HCT116 (cell line): ENCODE measurements around the gene HDHD2. TPM values are rescaled to one million over a fixed set of nuclear protein-coding genes. Genes with fewer than 3 reads are reported as not detected.

Experiments used
- ATAC-seq: fragments of 200-7000 bp; cut with Tn5 transposase; 2 replicates; pipeline ENCODE4 v1.9.1; 2020; ENCODE audit warnings: mild to moderate bottlenecking, moderate library complexity
- BruUV-seq: library from RNA; stranded (reverse); fragments of 400-500 nt; replicated peaks from 2 replicates; lab custom pipeline; 2021; lab: Mats Ljungman, UMichigan
- CTCF ChIA-PET: fragments of 300-600 bp; sonication (Branson Sonifier 250); formaldehyde crosslinking; loops from one replicate; lab custom pipeline; 2021; ENCODE audit warnings: antibody characterized with exemption; lab: Charles Lee
- POLR2A ChIA-PET: fragments of 300-600, 350-600 bp; sonication (Branson Sonifier 250); formaldehyde crosslinking; loops from one replicate; lab custom pipeline; 2021; ENCODE audit warnings: antibody characterized with exemption; lab: Charles Lee
- RAD21 ChIA-PET, 2 experiments: fragments of 300-600 bp; sonication (Branson Sonifier 250); formaldehyde crosslinking; loops; one replicate each; lab custom pipeline; 2023; ENCODE audit warnings: low total read pairs in 2 of 2; ENCODE audit not compliant: uncharacterized antibody in 2 of 2, unreplicated experiment in 2 of 2, low non-redundant PET in 1 of 2; lab: Charles Lee
- DNase-seq: peaks from one replicate; pipeline ENCODE4 v3.0.0-alpha.2; 2010; ENCODE audit warnings: low read depth, low spot score
- H2AFZ ChIP-seq: fragments of 200-600 bp; shearing (Covaris generic), sonication (generic); 2 replicates; pipeline ENCODE4 v1.6.1; 2017; ENCODE audit warnings: low read depth, mixed run types, mixed read lengths, antibody characterized with exemption, low read length; ENCODE audit not compliant: poor library complexity, severe bottlenecking
- H3K27ac ChIP-seq: 2 replicates; pipeline ENCODE4 v1.5.1; 2012; ENCODE audit warnings: low read depth, low read length
- H3K27me3 ChIP-seq: fragments of 200-600 bp; sonication (generic); 2 replicates; pipeline ENCODE4 v1.6.1; 2016; ENCODE audit warnings: mixed run types, low read length, mixed read lengths; ENCODE audit not compliant: insufficient read depth
- H3K36me3 ChIP-seq, 2 experiments: fragments of 200-500 bp in 1 of 2; fragments of 200-600 bp in 1 of 2; sonication (Bioruptor generic) in 1 of 2; sonication (generic) in 1 of 2; 2 replicates each; pipeline versions ENCODE4 v1.5.1 to v1.6.1; 2014 to 2016; ENCODE audit warnings: low read length in 2 of 2, inconsistent platforms in 1 of 2, mixed read lengths in 1 of 2, mixed run types in 1 of 2; ENCODE audit not compliant: insufficient read depth in 2 of 2, control insufficient read depth in 1 of 2
- H3K4me1 ChIP-seq, 2 experiments: fragments of 200-600 bp in 1 of 2; sonication (generic) in 1 of 2; 2 replicates each; pipeline versions ENCODE4 v1.5.1 to v1.6.1; 2012 to 2017; ENCODE audit warnings: low read length in 2 of 2, inconsistent platforms in 1 of 2, mild to moderate bottlenecking in 1 of 2, mixed read lengths in 1 of 2, mixed run types in 1 of 2, moderate library complexity in 1 of 2; ENCODE audit not compliant: insufficient read depth in 2 of 2, control insufficient read depth in 1 of 2
- H3K4me2 ChIP-seq: fragments of 200-600 bp; sonication (generic); 2 replicates; pipeline ENCODE4 v1.6.1; 2017; ENCODE audit warnings: mixed run types, low read length, mixed read lengths
- H3K4me3 ChIP-seq, 2 experiments: fragments of 200-600 bp in 1 of 2; sonication (generic) in 1 of 2; replicated peaks in 1 of 2; 2 replicates each; pipeline ENCODE4 v1.5.1; 2011 to 2016; ENCODE audit warnings: low read length in 2 of 2, control low read depth in 1 of 2, low read depth in 1 of 2, mild to moderate bottlenecking in 1 of 2, mixed read lengths in 1 of 2, mixed run types in 1 of 2
- H3K79me2 ChIP-seq: fragments of 200-600 bp; sonication (generic); 2 replicates; pipeline ENCODE4 v1.6.1; 2017; ENCODE audit warnings: mild to moderate bottlenecking, mixed run types, low read length, moderate library complexity, mixed read lengths; ENCODE audit not compliant: insufficient read depth
- H3K9ac ChIP-seq: fragments of 200-600 bp; sonication (generic); 2 replicates; pipeline ENCODE4 v1.6.1; 2016; ENCODE audit warnings: low read length, mixed read lengths
- H3K9me2 ChIP-seq: fragments of 200-600 bp; sonication (generic), shearing (Covaris generic); 2 replicates; pipeline ENCODE4 v1.6.1; 2017; ENCODE audit warnings: mixed run types, mild to moderate bottlenecking, moderate library complexity; ENCODE audit not compliant: insufficient read depth
- H3K9me3 ChIP-seq, 2 experiments: fragments of 200-500 bp in 1 of 2; fragments of 200-600 bp in 1 of 2; sonication (Bioruptor generic) in 1 of 2; sonication (generic) in 1 of 2; 2 replicates each; pipeline ENCODE4 v1.6.1; 2014 to 2017; ENCODE audit warnings: low read length in 2 of 2, mixed read lengths in 2 of 2, inconsistent platforms in 1 of 2, low read depth in 1 of 2, mild to moderate bottlenecking in 1 of 2, mixed run types in 1 of 2, moderate library complexity in 1 of 2; ENCODE audit not compliant: control insufficient read depth in 1 of 2, insufficient read depth in 1 of 2
- H4K20me1 ChIP-seq: fragments of 200-600 bp; sonication (generic), shearing (Covaris generic); 2 replicates; pipeline ENCODE4 v1.6.1; 2017; ENCODE audit warnings: mixed run types, mild to moderate bottlenecking, moderate library complexity; ENCODE audit not compliant: insufficient read depth
- CEBPB ChIP-seq: IDR thresholded peaks from 2 replicates; pipeline ENCODE4 v1.6.1; 2012; ENCODE audit warnings: low read depth
- EGR1 ChIP-seq: IDR thresholded peaks from 2 replicates; pipeline ENCODE4 v1.6.1; 2012; ENCODE audit warnings: low read depth
- ELF1 ChIP-seq: IDR thresholded peaks from 2 replicates; pipeline ENCODE4 v1.6.1; 2012; ENCODE audit warnings: low read depth, borderline replicate concordance
- MAX ChIP-seq: IDR thresholded peaks from 2 replicates; pipeline ENCODE4 v1.6.1; 2012
- SP1 ChIP-seq: IDR thresholded peaks from 2 replicates; pipeline ENCODE4 v1.6.1; 2012; ENCODE audit warnings: low read depth
- TCF7L2 ChIP-seq: IDR thresholded peaks from 2 replicates; pipeline ENCODE4 v1.7.0; 2011; ENCODE audit warnings: borderline replicate concordance, inconsistent platforms; ENCODE audit not compliant: insufficient read depth, insufficient read length; ENCODE audit errors: extremely low read depth
- intact Hi-C: fragments of 100-400 bp; cut with micrococcal nuclease; formaldehyde crosslinking; loops from 2 replicates; pipeline ENCODE4 v1.10.0; 2022
- total RNA-seq: library from RNA; stranded (reverse); gene quantifications from one replicate; pipeline ENCODE4 v1.2.1, GENCODE V29; 2021; ENCODE audit not compliant: unreplicated experiment
- TF ChIP-seq, protein P1 (sequence below): IDR thresholded peaks from 2 replicates; pipeline ENCODE4 v1.6.1; 2011; ENCODE audit warnings: mild to moderate bottlenecking, low read length, moderate library complexity; ENCODE audit not compliant: insufficient replicate concordance; ENCODE audit errors: extremely low read depth

The HDHD2 gene
- total RNA-seq, 1 experiment from 2014 or later: 29.1 TPM

- no peaks in the 10 kb centered on the region for H3K79me2 ChIP-seq
- H2AFZ ChIP-seq: no peak overlapping the region
- POLR2A ChIA-PET: no interaction called here
- H4K20me1 ChIP-seq: no peaks in the 10 kb centered on the region
- no peak overlapping the region for H3K9ac ChIP-seq
- H3K36me3 ChIP-seq: no peaks in the 10 kb centered on the region
- H3K9me3 ChIP-seq: no peaks in the 10 kb centered on the region
- H3K9me2 ChIP-seq: no peaks in the 10 kb centered on the region
- H3K4me2 ChIP-seq: no peak overlapping the region
- H3K27ac ChIP-seq: no peak overlapping the region
- no TSS peak for BruUV-seq
- RAD21 ChIA-PET: no interaction called here
- DNase-seq: no peak
- intact Hi-C loops: no loop called here
- no peak for ATAC-seq
- TF ChIP-seq TCF7L2 (no peak), EGR1 (no peak), ELF1 (no peak), MAX (no peak), SP1 (no peak), CEBPB (no peak)
- TF ChIP-seq, protein P1, sequence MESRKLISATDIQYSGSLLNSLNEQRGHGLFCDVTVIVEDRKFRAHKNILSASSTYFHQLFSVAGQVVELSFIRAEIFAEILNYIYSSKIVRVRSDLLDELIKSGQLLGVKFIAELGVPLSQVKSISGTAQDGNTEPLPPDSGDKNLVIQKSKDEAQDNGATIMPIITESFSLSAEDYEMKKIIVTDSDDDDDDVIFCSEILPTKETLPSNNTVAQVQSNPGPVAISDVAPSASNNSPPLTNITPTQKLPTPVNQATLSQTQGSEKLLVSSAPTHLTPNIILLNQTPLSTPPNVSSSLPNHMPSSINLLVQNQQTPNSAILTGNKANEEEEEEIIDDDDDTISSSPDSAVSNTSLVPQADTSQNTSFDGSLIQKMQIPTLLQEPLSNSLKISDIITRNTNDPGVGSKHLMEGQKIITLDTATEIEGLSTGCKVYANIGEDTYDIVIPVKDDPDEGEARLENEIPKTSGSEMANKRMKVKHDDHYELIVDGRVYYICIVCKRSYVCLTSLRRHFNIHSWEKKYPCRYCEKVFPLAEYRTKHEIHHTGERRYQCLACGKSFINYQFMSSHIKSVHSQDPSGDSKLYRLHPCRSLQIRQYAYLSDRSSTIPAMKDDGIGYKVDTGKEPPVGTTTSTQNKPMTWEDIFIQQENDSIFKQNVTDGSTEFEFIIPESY: no peak
- H3K4me3 ChIP-seq: no peak overlapping the region
- peaks cover 14 to 15% of the 10 kb centered on the region in 2 experiments for H3K4me1 ChIP-seq
- no peaks in the 10 kb centered on the region for H3K27me3 ChIP-seq
- CTCF ChIA-PET: no interaction called here
Measured at GRCh38 chr18:47077111-47077510, 73.2 kb downstream of the HDHD2 start.
